ENCODE measurements around the gene SETMAR.

The SETMAR gene

DNA sequence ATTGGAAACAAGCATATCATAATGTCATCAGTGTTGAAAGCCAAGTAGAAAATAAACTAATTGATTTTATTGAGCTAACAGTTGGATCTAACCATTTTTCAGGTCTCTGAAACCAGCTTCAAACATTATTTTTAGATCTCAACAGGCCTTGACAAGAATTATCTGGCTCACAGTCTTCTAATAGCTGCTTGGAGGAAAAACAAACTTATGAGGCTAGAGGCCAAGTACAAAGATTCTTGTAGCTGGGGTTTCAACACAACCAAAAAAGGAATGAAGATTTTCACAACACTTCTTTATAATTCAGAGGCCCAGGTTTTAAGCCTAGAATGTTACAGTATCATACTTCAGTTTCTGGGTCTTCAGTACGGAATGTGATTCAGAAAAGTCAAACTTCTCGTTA lies 3.7 kb downstream of the SETMAR start:
- Histone ChIP-seq H3K27ac (ENCODE audit: low read length) (no peak overlapping the region), H3K79me2 (ENCODE audit: insufficient read depth, low read length) (peaks cover 74% of the 10 kb centered on the region), H3K4me2 (ENCODE audit: insufficient read depth, low read length) (no peak overlapping the region), H3K4me1 (ENCODE audit: insufficient read depth, low read length) (peaks cover 30% of the 10 kb centered on the region), H3K9me3 (ENCODE audit: insufficient read depth, low read length, severe bottlenecking) (no peaks in the 10 kb centered on the region), H2AFZ (ENCODE audit: low read depth, low read length) (no peak overlapping the region), H3K4me3 (ENCODE audit: low read depth in 1 of 2, low read length in 2 of 2) (no peak overlapping the region), H3K36me3 (ENCODE audit: insufficient read depth, low read length) (peaks cover 21% of the 10 kb centered on the region; the same call in 1 of the 2 replicates), H4K20me1 (ENCODE audit: insufficient read depth, low read length) (peaks cover 4% of the 10 kb centered on the region; the same call in 1 of the 2 replicates), H3K27me3 (ENCODE audit: insufficient read depth, low read length, poor library complexity) (no peaks in the 10 kb centered on the region), H3K9ac (ENCODE audit: low read depth, low read length) (no peak overlapping the region)
- ATAC-seq (ENCODE audit: insufficient read depth, low read depth): no peak
- TF ChIP-seq EZH2 (IDR thresholded peaks at IDR 0.05; ENCODE audit: borderline replicate concordance, low read depth, low read length, severe bottlenecking): no peak
- TF ChIP-seq, protein P1, sequence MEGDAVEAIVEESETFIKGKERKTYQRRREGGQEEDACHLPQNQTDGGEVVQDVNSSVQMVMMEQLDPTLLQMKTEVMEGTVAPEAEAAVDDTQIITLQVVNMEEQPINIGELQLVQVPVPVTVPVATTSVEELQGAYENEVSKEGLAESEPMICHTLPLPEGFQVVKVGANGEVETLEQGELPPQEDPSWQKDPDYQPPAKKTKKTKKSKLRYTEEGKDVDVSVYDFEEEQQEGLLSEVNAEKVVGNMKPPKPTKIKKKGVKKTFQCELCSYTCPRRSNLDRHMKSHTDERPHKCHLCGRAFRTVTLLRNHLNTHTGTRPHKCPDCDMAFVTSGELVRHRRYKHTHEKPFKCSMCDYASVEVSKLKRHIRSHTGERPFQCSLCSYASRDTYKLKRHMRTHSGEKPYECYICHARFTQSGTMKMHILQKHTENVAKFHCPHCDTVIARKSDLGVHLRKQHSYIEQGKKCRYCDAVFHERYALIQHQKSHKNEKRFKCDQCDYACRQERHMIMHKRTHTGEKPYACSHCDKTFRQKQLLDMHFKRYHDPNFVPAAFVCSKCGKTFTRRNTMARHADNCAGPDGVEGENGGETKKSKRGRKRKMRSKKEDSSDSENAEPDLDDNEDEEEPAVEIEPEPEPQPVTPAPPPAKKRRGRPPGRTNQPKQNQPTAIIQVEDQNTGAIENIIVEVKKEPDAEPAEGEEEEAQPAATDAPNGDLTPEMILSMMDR (IDR thresholded peaks at IDR 0.05; ENCODE audit: borderline replicate concordance, extremely low read depth, low read length, poor library complexity, severe bottlenecking): no peak
- DNase-seq: no peak

DNA sequence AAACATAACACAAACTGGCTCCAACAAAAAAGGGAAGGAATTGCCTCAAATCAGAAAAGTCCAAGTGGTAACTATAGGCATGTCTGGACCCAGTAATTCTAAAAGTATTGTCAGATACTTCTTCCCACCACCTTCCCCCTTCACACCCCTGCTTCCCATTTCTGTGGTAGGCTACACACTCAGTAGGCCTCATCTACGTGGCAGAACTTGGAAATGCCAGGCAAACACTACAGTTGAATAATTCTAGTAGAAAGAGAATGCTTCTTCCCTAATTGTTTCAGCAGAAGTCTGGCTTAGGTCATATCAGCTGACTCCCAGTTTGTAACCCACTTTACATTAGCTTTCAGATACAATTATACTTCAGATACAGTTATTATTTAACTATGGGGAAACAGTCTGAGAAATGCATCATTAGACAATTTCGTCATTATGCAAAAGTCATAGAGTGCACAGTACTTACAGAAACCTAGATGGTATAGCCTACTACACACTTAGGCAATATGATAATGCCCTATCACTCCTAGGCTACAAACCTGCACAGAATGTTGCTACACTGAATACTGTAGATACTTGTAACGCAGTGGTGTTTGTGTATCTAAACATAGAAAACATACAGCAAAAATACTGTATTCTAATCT lies 6.4 kb downstream of the SETMAR start:
- no peak overlapping the region for H2AFZ ChIP-seq (ENCODE audit: low read depth, low read length)
- no peak overlapping the region for H3K4me3 ChIP-seq (ENCODE audit: low read depth in 1 of 2, low read length in 2 of 2)
- no peak for DNase-seq
- no peak overlapping the region for H3K4me2 ChIP-seq (ENCODE audit: insufficient read depth, low read length)
- peaks cover 66% of the 10 kb centered on the region for H3K79me2 ChIP-seq (ENCODE audit: insufficient read depth, low read length)
- no peak; the same call in 2 of the 3 replicates for ATAC-seq (ENCODE audit: insufficient read depth, low read depth)
- no peaks in the 10 kb centered on the region for H3K9me3 ChIP-seq (ENCODE audit: insufficient read depth, low read length, severe bottlenecking)
- H3K9ac ChIP-seq (ENCODE audit: low read depth, low read length): no peak overlapping the region
- peaks cover 4% of the 10 kb centered on the region; the same call in 1 of the 2 replicates for H4K20me1 ChIP-seq (ENCODE audit: insufficient read depth, low read length)
- H3K27me3 ChIP-seq (ENCODE audit: insufficient read depth, low read length, poor library complexity): no peaks in the 10 kb centered on the region
- H3K27ac ChIP-seq (ENCODE audit: low read length): no peak overlapping the region
- TF ChIP-seq, protein P1 (IDR thresholded peaks at IDR 0.05; ENCODE audit: borderline replicate concordance, extremely low read depth, low read length, poor library complexity, severe bottlenecking): no peak
- no peak for TF ChIP-seq EZH2 (IDR thresholded peaks at IDR 0.05; ENCODE audit: borderline replicate concordance, low read depth, low read length, severe bottlenecking)
- peaks cover 19% of the 10 kb centered on the region for H3K4me1 ChIP-seq (ENCODE audit: insufficient read depth, low read length)
- peaks cover 42% of the 10 kb centered on the region for H3K36me3 ChIP-seq (ENCODE audit: insufficient read depth, low read length)

DNA sequence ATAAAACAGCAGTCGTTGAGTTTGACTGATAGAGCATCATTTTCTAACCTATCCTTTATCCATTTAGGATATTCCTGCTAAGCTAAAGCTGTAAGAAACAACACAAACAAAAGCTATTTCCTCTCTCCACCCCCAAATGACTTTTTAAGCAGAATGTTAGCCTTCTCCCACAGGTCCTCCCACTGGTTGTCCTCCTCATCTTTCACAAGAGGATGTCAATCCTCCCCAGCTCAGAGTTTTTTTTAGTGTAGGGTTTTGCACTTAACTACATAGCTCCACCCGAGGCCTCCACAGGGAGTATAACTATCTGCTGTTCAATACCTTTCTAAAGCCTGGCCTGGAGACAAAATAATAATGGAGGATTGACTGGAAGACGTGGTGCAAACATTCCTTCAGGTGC lies 7.8 kb downstream of the SETMAR start:
- ATAC-seq (ENCODE audit: insufficient read depth, low read depth): no peak
- no peak overlapping the region for H2AFZ ChIP-seq (ENCODE audit: low read depth, low read length)
- no peak overlapping the region for H3K27ac ChIP-seq (ENCODE audit: low read length)
- peaks cover 4% of the 10 kb centered on the region; the same call in 1 of the 2 replicates for H4K20me1 ChIP-seq (ENCODE audit: insufficient read depth, low read length)
- DNase-seq: no peak
- peaks cover 5% of the 10 kb centered on the region; the same call in 1 of the 2 replicates for H3K4me1 ChIP-seq (ENCODE audit: insufficient read depth, low read length)
- TF ChIP-seq, protein P1 (IDR thresholded peaks at IDR 0.05; ENCODE audit: borderline replicate concordance, extremely low read depth, low read length, poor library complexity, severe bottlenecking): no peak
- TF ChIP-seq EZH2 (IDR thresholded peaks at IDR 0.05; ENCODE audit: borderline replicate concordance, low read depth, low read length, severe bottlenecking): no peak
- H3K9ac ChIP-seq (ENCODE audit: low read depth, low read length): no peak overlapping the region
- no peak overlapping the region for H3K4me3 ChIP-seq (ENCODE audit: low read depth in 1 of 2, low read length in 2 of 2)
- no peak overlapping the region for H3K4me2 ChIP-seq (ENCODE audit: insufficient read depth, low read length)
- peaks cover 53% of the 10 kb centered on the region for H3K79me2 ChIP-seq (ENCODE audit: insufficient read depth, low read length)
- no peaks in the 10 kb centered on the region for H3K9me3 ChIP-seq (ENCODE audit: insufficient read depth, low read length, severe bottlenecking)
- no peaks in the 10 kb centered on the region for H3K27me3 ChIP-seq (ENCODE audit: insufficient read depth, low read length, poor library complexity)
- peaks cover 56% of the 10 kb centered on the region for H3K36me3 ChIP-seq (ENCODE audit: insufficient read depth, low read length)

All from DND-41 (cell line).